ENCODE data around the gene NTSR1.

NTSR1 gene

DNA sequence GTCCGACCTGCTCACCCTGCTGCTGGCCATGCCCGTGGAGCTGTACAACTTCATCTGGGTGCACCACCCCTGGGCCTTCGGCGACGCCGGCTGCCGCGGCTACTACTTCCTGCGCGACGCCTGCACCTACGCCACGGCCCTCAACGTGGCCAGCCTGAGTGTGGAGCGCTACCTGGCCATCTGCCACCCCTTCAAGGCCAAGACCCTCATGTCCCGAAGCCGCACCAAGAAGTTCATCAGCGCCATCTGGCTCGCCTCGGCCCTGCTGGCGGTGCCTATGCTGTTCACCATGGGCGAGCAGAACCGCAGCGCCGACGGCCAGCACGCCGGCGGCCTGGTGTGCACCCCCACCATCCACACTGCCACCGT, 885 bp downstream of the NTSR1 start:
- DNase-seq (ENCODE audit: low read depth), result no peak

DNA sequence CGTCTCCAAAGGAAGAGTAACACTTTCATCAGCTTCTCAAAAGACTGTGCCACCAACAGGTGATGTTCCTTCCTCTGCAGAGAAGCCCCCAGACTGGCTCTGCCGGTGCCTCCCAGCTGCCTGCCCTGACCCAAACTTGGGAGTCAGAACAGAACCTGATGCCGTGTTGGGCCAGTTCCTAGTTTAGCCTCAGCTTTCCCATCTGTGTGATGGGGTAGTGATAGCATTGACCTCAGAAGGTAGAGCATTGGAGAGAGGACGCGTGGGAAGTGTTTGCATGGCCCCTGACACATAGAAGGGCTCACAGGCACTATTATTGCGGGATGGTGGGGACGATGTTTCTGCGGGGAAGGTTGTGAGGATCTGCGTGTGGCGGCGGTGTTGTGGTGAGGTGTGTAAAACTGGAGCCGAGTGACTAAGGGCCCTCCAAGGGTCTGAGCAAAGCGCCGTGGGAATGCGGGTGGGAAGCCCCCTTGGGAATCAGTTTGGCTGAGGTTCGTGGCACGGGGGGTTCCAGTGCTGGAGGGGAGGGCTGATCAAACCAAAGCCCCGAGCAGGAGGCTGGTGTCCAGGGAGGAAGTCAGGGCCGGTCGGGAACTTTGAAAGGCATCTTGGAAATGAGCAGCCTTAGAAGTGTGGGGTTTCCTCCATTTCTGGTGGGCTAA, 1.7 kb downstream of the NTSR1 start:
- DNase-seq (ENCODE audit: low read depth), result no peak

DNA sequence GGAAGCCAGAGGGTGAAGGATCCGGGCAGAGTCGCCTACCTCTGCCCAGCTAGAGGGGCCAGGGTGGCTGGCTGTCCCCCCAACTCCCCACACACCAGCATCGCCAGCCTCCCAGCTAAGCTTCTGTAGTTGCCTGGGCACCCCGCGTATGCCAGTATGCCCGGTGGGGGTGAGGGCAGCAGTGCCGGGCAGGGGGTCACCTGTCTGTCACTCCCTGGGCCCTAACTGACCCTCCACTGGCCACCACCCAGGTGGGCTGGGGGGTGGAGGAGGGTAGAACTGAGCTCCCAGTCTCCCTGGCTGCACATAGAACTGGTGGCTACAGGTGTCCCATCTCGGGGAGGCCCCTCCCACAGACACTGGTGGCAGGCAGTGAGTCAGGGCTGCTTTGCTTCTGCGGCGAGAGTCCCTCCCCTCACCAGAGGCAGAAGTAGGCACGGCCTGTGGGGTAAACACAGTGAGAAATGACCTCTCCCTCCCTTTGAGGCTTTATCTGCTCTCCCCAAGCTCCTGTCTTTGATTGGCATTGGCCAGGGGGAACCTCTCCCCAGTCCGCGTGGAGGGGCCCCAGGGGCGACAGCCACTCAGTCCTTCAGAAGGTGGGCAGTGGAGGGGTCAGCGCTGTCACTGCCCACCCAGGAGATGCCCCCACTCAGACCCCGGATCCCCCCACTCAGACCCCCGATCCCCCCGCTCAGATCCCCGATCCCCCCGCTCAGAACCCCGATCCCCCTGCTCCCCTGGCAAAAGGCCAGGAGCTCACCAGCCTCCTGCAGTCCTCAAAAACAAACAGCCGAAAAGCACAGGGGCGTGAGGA, 2.5 kb downstream of the NTSR1 start:
- no peak for DNase-seq (ENCODE audit: low read depth)

DNA sequence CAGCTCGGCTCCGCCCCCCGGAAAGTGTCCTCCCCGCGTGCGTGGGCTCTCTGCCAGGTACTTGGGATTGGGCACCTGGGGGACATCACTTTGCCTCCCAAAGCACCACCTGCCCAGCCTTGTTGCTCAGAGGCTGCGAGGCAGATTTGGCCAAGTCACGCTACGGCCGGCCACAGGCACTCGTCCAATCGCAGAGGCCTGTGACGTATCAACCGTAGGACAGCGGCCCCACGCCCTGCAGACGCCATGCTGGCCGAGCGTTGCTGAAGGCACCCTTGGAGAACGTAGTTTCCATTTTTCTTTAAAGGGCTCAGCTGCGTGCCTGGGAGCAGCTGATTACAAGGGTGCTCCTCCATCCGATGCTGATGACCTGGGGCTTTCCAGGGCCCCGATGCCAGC, 3.1 kb downstream of the NTSR1 start:
- no peak for DNase-seq (ENCODE audit: low read depth)

DNA sequence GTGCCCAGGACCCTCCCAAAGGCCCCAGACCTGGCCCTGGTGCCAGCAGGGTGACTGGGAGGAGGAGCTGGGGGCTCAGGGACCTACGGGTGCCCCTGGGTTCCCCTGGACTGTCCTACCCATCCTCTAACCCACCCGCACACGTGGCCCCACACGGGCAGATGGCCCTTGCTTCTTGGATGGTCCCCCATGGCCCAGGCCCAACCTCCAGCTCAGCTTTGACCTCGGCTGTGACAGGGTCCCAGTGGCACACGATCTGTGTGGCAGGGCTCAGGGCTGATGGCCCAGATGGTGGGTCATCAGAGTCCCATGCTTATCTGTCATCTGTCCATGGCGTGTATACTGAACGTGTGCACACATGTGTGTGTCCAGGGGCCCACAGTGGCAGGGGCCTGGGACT, 4.0 kb downstream of the NTSR1 start:
- no peak for DNase-seq (ENCODE audit: low read depth)

DNA sequence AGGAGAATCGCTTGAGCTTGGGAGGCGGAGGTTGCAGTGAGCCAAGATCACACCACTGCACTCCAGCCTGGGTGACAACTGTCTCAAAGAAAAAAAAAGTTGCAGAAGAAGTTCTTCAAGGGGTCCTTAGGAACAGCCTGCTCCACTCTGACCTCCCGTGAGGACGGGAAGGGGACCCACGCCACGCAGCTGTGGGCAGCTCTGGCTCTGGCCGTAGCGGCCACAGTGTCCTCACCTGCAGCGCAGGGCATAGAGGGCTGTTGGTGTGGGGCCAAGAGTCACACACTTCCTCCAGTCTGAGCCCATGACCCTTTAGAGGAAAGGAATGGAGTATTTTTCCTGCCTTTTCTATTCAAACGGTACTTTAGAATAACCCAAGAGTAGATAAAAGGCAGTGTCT, 5.4 kb downstream of the NTSR1 start:
- no peak for DNase-seq (ENCODE audit: low read depth)

DNA sequence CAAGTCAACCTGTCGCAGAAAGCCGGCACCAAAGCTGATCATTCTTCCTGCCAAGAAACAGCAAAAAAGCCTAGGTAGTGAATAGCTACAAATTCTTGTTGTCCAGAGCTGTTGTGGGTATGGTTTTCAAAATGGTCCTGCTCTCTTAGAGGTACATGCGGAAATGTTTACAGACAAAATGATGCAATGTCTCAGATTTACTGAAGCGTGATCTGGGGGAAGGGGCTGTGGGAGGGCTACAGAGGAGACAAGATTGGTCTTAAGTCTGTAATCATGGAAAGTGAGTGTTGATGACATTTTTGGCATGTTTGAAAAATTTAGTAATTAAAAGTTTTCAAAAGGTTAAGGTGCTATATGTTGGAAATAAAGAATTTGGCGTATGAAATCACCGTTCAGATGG, 6.2 kb downstream of the NTSR1 start:
- DNase-seq (ENCODE audit: low read depth), result no peak

DNA sequence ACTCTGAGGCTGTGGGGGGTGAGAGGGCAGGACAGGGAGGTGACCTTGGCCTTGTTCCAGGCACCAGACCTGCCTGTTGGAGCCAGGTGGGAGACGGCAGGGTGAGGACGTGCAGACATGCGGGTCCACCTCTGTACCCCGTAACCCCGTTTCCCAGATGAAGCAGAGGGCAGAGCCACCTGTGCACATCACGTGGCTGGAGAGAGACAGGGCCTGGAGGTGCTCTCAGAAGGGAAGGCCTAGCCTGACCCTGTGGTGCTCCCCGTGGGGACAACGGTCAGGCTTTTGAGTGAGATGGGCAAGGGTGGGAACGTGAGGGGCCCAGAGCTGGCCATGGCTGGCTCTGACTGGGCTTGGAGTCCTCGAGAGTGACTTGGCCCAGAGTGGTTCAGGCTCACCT, 6.6 kb downstream of the NTSR1 start:
- no peak for DNase-seq (ENCODE audit: low read depth)

DNA sequence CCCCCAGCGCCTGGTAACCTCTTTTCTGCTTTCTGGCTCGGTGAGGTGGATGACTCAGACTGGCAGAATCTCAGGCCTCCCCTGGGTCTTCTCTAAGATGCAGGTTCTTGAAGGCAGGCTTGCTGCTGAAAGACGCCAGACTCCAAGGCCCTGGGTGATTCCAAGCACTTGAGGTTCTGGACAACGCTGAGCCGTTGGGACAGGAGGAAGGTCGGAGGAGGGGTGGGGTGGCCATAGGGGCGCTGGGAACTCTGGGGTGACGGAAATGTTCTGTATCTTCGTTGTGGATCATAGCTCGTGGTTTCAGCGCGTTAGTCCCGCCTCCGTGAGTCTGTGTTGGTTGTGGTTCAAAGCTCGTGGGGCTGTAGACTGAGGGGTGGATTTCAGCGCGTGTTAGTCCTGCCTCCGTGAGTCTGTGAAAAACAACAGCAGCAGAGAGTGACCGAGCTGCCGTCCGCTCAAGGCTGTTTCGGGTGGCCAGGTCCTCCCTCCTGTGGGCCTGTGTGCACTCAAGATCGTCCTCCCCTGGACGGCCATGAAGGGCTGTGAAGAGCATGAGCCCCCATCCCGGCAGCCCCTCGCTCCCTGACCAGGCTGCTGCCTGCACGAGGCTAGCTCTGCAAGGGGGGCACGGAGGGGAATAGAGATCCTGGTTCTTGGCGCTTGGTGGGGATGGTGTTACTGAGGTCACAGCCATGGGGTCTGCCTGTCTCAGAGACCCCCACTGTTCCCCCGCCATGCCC, 7.7 kb downstream of the NTSR1 start:
- no peak for DNase-seq (ENCODE audit: low read depth)

DNA sequence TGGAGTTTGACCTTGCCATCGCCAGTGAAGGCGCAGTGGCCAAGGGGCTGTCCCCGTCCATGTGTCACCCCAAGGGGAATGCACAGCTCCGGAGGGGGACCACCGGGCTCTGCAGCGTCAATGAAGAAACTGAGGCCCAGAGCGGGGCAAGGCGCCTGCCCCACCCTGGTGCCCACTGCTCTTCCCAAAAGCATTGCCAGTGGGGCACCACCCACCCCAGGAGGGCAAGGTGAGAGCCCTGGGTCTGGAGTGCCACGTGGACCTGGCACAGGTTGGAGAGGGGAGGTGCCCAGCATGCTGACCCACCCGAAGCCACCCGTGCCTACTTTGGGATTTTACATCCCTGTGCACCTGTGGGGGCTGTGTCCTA, 8.3 kb downstream of the NTSR1 start:
- DNase-seq (ENCODE audit: low read depth), result no peak

DNA sequence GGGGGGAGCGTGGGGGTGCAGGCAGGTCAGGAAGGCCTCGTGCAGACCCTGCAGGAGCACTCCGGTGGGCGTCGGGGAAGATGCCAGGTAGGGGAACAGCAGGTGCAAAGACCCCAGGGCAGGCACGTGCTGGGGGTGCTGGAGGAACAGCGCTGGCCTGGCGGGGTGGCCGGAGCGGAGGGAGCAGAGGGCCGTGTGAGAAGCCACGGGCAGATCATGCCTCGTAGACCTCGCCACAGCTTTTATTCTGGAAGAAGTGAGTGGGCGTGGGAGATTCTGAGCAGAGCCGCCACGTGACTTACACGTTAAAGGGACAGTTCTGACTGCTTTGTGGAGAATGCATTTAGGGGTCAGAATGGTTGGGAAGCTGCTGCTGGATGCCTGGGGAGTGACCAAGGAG, 9.3 kb downstream of the NTSR1 start:
- no peak for DNase-seq (ENCODE audit: low read depth)

DNA sequence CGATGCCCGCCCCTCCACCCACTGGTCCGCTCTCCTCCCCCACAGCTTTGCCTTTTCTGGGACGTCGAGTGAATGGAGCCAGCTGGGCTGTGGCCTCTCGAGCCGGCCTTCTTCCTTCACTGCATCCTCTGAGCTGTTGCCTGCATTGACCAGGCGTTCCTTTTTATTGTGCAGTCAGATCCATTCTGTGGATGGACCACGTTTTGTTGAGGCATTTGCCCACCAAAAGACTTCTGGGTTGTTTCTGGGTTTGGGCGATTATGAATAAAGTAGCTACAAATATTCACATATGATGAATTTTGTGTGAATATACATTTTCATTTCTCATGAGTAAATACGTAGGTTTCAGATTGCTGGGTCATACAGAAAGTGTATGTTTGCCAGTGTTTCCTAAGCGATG, 9.9 kb downstream of the NTSR1 start:
- DNase-seq (ENCODE audit: low read depth), result no peak

DNA sequence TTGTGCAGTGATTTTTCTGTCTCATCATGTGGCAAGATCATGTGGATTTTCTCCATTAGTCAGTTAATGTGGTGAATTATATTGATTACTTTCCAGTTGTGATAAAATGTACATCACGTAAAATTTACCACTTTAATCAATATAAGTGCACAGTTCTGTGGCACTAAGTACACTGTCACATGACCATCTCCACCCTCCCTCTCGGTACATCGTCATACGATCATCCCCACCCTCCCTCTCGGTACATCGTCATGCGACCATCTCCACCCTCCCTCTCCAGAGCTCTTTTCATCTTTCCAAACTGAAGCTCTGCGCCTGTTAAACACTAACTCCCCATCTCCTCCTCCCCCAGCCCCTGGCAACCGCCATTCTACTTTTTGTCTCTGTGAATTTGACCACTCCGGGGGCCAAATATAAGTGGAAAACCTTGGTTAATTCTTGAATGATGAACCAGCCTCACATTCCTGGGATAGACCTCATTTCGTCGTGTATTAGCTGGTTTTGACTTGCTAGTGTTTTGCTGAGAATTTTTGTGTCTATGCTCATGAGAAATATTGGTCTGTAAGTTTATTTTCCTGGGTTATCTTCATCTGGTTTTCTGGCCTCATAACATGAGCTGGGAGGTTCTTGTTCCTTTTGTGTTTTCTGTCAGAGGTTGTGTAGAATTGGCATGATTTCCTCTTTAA, 10.8 kb downstream of the NTSR1 start:
- DNase-seq (ENCODE audit: low read depth), result no peak

DNA sequence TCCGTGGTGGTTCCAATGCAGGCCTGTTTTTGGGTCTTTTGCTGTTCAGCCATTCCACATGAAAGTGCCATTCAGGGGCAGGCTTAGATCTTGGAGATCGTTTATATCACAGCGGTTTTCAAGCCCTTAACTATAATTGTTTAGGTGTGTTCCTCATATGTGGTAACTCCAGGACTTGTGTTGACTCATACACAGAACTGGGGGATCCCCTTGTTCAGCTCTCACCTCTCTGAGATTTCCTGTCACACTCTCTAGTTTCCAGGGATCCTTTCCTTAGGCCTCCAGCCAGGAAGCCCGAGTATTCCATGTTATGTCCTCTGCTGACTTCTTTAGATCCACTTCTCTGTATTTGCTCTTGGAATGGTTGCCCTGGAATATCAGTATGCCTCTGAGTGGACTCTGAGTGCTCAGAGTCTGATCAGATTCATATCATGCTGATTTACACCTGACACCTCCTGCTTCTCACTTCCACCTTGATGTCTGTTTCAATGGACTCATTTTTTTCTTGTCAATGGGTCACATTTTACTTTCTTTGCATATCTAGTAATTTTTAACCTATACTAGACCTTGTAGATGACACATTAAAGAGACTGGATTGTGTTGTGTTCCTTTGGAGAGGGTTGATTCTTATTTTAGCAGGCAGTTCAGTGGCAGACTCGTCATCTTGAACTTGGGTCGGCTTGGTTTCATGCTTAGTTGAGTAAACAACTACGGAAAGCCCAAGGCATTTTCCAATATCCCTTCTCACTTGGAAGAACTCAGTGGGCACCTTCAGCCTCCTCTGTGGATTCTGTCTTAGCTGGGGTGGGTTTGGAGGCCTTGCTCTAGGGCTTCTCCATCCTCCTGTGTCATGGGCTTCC, 13.1 kb downstream of the NTSR1 start:
- DNase-seq (ENCODE audit: low read depth), result no peak

DNA sequence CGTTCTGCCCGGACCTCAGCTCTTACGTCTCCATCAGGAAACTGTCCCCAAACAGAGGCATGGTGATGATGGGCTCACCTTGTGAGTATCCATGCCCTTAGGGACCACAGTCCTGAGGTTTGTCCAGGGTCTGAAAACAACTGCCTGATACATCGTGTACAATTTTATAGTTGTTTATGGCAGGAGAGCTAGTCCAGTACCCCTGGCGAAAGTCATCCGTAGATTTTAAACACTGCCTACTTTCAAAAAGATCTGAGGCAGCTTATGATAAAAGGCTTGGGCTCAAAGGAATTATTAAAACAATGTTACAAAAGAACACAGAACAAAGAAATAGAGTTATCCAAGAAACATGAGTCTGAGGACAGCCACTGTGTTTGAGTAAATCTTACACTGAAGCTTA, 14.0 kb downstream of the NTSR1 start:
- DNase-seq (ENCODE audit: low read depth), result no peak

DNA sequence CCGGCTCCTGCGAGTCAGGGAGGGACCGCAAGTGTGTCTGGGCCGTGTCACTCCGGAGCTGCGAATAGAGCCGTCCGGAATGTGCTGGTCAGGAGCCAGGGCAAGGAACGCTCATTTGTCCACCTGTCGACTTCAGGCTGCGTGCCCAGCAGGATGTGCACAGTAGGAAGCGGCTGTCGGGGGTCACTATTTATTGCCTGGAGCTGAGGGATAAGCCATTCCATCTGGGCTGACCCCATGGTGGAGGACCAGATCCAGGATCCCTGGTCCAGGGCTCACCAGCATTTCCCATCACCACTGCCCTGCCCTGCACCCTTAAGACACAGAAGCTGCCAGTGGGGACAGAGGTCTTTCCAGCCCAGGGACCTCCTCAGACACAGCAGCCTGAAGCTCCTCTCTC, 14.7 kb downstream of the NTSR1 start:
- DNase-seq (ENCODE audit: low read depth), result no peak

DNA sequence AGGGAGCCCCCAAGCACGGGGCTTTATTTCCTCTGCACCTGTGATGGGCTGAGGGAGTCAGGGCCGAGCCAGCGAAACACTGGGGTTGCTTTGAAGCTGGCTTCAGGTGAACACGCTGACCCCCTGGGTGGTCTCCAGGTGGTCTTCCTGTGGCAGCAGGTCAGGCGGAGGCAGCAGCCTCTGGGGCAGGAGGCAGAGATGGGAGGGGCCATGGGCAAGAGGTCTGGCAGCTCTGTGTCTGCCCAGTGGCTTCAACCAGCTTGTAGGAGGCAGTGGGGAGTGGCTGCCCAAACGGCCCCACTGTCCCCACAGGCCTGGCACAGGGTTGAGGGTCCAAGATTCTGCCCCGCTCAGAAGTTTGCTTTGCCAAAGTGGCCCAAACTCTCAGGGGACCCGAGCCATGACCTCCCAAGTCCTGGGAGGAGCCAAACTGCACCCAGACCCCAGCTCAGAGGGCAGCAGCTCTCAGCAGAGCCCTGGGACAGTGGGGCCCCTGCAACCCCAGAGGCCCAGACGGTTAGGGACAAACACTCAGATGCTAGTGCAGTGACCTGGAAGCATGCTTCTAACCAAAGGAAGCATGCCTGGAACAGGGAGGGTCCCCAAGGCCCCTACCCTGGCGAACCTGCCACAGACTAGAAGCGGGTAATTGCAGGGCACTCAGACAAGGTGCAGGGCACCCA, 15.3 kb downstream of the NTSR1 start:
- DNase-seq (ENCODE audit: low read depth), result no peak

DNA sequence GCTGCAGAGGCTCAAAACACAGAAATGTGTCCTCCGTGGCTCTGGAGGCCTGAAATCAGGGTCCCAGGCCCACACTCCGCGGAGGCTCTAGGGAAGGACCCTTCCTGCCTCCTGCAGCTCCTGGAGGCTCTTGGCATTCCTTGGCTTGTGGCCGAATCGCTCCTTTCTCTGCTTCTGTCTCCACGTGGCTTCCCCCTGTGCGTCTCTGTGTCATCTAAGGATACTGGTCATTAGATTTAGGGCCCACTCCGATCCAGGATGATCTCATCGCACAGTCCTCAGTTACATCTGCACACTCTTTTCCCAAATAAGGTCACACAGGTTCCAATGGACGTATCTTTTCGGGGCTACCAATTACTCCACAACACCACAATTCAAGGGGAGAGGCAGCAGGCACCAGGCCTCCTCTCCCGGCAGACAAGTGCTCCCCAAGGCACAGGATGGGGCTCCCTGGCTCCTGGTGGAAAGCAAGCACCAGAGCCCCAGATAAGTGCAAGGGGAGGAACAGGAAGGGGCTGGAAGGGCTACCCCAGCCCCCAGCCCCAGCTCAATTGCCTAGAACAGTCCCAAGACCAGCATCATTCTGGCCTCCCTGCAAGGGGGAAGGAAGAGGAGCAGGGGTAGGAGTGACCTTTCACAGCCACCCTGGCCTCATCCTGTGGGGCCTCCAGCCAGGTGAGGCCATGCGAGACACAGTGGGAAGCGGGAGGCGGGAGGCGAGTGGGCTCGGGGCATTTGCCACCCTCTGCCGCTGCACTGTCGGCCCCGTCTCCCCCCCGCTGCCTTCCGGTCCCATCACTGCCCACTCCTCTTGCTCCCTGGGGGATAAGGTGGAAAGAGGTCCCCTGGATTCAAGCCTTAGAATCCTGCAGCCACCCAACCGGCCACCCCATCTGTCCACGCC, 16.3 kb downstream of the NTSR1 start:
- DNase-seq (ENCODE audit: low read depth), result no peak

DNA sequence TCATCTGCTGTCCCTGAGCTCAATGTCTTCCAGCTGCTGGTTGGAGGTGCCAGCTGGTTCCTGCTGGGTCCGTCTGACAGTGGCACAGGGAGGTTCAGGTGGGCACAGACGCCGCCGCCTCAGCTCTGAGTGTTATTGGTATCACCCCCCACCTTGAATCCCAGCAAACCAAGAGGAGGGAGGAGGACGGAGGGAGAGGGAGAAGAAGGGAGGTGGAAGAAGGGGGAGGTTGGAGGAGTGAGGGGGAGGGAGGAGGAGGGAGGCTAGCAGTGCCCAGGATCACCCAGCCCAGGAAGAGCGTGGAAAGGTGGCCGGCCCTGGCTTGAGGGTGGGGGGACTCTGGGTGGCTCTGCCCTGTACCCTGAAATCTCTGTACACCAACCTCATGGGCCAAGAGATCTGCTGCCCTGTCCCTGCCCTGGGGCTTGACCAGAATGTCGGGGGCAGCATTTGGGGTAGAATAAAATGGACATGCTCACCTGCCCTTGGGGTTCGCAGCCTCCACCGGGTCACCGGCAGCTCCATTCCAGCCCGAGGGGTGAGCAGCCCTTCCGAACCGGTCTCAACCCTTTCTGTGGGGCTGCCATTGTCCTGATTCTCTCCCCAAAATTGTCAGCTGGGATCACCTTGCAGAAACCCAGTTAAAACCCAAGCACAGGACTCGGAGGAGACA, 17.1 kb downstream of the NTSR1 start:
- DNase-seq (ENCODE audit: low read depth), result no peak

DNA sequence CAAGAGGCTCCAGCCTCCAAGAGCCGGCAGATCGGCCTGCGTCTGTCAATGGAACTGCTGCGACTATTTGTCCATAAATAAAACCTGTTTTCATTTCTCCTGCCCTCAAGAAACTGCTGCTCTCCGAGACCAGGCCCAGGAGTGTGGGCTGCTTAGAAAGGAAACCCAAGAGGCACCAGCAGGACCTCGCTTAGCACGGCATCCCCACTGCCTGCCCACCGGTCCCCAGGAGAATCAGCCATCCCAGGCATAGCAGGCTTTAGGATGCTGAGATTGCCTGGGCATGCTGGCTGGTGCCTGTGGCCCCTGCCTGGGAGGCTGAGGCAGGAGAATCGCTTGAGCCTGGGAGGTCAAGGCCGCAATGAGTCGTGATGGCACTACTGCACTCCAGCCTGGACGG, 17.6 kb downstream of the NTSR1 start:
- no peak for DNase-seq (ENCODE audit: low read depth)
